Stimulated activated CD8-positive, alpha-beta memory T cell treated with anti-CD3 and anti-CD28 coated beads, Interleukin-7, amount 100 ng/mL, for 4 hours (primary cell): ENCODE data around the gene GNB1L.

Experiments
- DNase-seq, 2 donors: peaks; one replicate each; pipeline ENCODE4 v3.0.0-alpha.2; 2020; ENCODE audit warnings: low read depth in 2 of 2

GNB1L gene

GRCh38 chr22:19876314-19876940 lies 21.8 kb upstream of the GNB1L start:
- DNase-seq, result no peak

- no peak for DNase-seq
Observed at GRCh38 chr22:19875531-19876313, 21.0 kb upstream of the GNB1L start.

- no peak for DNase-seq
Observed at GRCh38 chr22:19875061-19875530, 20.4 kb upstream of the GNB1L start.

GRCh38 chr22:19874307-19875060 lies 19.8 kb upstream of the GNB1L start:
- peak in 1 of 2 donors; percentile 29 for DNase-seq

- DNase-seq, result no peak
Observed at GRCh38 chr22:19873960-19874306, 19.3 kb upstream of the GNB1L start.

GRCh38 chr22:19873138-19873959 lies 18.7 kb upstream of the GNB1L start:
- no peak for DNase-seq

GRCh38 chr22:19872779-19873137 lies 18.1 kb upstream of the GNB1L start:
- no peak for DNase-seq

- DNase-seq, result no peak
Observed at GRCh38 chr22:19871845-19872778, 17.4 kb upstream of the GNB1L start.

GRCh38 chr22:19871023-19871844 lies 16.6 kb upstream of the GNB1L start:
- DNase-seq, result no peak

GRCh38 chr22:19870153-19871022 lies 15.7 kb upstream of the GNB1L start:
- DNase-seq, result no peak

GRCh38 chr22:19869497-19870152 lies 15.0 kb upstream of the GNB1L start:
- no peak for DNase-seq

GRCh38 chr22:19868773-19869471 lies 14.2 kb upstream of the GNB1L start:
- no peak for DNase-seq

GRCh38 chr22:19868333-19868732 lies 13.7 kb upstream of the GNB1L start:
- no peak for DNase-seq

- no peak for DNase-seq
Observed at GRCh38 chr22:19867617-19868016, 12.9 kb upstream of the GNB1L start.

GRCh38 chr22:19866665-19867009 lies 12.0 kb upstream of the GNB1L start:
- DNase-seq, result no peak

- DNase-seq, result no peak
Observed at GRCh38 chr22:19865141-19865829, 10.6 kb upstream of the GNB1L start.

- DNase-seq, result no peak
Observed at GRCh38 chr22:19864538-19865106, 9.9 kb upstream of the GNB1L start.
